T follicular helper cell (primary cell): Measurements from ENCODE around the gene BZW1.
"Not testable (repeated sequence)": the region's sequence is repeated elsewhere in the genome, so short reads cannot be mapped to it uniquely, and the experiment has no call there.

Experiments used
- DNase-seq: peaks from one replicate; pipeline ENCODE4 v3.0.0-alpha.2; 2020; ENCODE audit warnings: low read depth

BZW1 gene

DNA sequence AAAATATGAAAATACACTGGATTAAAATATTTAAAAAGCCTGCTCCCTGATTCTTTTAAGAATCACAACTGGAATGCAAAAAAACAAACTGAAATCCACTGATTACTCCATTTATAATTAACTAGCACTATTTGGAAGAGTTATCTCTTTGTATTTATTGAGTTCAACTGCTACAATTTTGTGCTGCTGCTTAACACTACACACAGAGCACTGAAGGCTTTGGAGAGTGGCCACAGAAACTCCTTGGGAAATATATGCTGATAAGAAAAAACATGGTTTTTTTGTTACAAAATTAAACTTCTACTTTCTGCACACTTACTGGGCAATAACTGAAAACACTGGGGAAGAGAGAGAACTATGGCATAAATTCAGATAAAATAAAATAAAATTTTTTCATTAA lies 19.8 kb upstream of the BZW1 start:
- DNase-seq, result no peak

DNA sequence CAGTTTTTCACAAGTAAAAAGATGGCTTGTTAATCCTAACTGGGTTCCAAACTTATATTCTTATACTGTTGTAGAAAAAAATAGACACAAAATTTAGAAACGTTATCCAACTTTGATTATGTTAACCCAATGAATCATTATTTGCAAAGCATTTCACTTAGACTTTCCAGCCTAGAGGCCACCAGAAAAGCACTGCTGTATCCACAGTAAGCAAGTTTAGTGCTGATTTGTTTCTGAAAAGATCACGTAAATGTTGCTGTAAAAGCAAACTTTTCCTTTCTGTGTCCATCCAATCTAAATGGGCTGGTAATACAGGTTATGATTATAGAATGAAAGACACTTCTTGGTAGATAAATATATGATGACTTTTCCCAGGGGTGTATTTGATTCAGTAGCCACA lies 17.6 kb upstream of the BZW1 start:
- no peak for DNase-seq

- DNase-seq, result no peak
Measured at GRCh38 chr2:200795028-200795440, 16.7 kb upstream of the BZW1 start.

GRCh38 chr2:200796561-200796960 lies 15.1 kb upstream of the BZW1 start:
- no peak for DNase-seq

GRCh38 chr2:200797242-200797770 lies 14.4 kb upstream of the BZW1 start:
- no peak for DNase-seq

DNA sequence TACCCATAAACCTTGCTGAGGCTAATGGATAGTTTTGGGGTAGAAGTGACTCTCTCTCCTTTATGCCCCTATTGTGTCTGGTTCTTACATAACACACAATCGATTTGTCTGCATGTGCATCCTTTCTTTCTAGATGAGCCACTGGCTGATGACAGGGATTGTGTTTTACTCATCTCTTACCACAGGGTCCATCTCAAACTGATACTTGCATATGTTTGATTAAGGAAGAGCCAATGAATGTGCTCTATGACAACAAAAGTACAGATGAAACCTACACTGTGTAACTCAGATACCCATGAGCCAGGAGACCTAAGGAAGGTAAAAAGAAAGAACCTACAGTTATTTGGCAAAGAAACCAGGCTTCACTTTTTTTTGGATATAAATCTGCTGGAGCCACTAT lies 13.2 kb upstream of the BZW1 start:
- no peak for DNase-seq

- DNase-seq, result no peak
Measured at GRCh38 chr2:200800458-200800857, 11.3 kb upstream of the BZW1 start.

DNA sequence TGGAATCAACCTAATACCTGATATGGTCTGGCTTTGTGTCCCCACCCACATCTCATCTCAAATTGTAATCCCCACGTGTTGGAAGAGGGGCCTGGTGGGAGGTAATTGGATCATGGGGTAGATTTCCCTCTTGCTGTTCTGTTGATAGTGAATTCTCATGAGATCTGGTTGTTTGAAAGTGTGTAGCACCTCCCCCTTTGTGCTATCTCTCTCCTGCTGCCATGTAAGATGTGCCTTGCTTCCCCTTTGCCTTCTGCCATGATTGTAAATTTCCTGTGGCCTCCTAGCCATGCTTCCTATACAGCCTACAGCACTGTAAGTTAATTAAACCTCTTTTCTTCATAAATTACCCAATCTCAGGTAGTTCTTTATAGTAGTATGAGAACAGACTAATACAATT lies 10.3 kb upstream of the BZW1 start:
- not testable (repeated sequence) for DNase-seq

DNA sequence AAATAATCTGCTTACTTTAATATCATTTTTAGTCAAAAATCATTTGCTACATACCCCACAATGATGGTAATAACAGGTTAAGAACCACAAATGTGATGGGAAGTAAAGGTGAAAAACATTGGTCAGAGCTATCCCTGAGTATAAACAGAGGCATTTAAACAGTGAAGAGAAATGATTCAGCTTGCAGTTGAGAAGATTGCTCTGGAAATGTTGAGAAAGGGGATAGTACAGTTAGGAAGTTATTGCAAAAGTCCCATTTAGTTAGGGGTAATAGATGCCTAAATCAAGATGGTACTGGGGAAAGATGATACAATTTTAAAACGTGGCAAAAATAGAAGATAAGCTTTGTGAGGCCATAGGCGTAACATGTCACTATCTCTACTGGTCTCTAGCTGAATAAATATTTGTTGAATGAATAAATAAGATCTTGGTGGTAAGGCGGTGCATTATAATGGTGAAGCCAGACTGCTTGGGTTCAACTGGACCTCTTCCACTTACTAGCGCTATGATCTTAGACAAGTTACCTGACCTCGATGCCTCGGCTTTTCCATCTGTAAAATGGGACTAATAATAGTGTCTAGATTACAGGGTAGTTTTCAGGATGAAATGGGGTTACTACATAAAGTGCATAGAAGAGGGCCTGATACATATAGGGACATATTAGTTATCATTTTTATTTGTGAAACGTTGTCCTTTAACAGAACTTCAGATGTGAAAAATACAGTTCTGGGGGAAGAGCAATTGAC lies 2.0 kb upstream of the BZW1 start:
- DNase-seq, result no peak

- no peak for DNase-seq
Measured at GRCh38 chr2:200810252-200810997, 1.3 kb upstream of the BZW1 start.

DNA sequence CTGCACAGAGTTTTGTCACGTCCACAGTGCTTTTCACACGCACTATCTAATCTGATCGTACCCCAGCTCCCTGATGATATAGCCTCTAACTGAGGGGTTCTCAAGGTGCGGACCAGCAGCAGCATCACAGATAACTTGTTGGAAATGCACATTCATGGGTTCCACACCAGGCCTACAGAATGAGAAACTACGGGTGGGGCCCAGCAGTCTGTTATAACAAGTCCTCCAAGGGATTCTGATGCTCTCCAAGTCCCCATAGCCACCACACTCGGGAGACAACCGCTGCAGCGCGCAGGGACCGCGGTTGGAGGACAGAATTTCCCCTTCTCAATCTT lies 745 bp upstream of the BZW1 start:
- DNase-seq, result no peak

GRCh38 chr2:200812122-200813022 lies 662 bp downstream of the BZW1 start:
- peak; percentile 32 for DNase-seq

DNA sequence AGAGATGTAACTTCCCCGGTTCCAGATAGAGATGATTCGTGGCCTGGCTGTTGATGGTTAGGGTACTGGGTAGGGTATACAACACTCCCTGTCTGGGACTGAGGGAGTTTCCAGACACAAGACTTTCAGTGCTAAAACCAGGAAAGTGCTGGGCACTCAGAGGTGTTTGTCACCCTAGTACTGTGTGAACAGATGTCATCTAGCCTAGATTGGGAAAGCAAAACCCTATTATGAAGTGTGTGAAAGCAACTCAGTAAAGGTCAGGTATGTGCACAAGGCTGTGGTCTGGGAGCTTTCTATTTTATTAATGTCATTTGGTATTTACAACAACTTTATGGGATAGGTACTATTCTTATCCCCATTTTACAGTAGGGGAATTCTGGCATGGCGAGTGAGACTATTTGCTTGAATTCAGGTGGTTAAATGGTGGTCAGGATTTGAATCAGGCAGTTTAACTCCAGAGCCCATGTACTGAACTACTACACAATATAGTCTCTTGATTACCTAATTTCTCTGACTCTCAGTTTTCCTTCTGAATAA lies 2.6 kb downstream of the BZW1 start:
- DNase-seq, result no peak

- no peak for DNase-seq
Measured at GRCh38 chr2:200814917-200815316, 3.2 kb downstream of the BZW1 start.

DNA sequence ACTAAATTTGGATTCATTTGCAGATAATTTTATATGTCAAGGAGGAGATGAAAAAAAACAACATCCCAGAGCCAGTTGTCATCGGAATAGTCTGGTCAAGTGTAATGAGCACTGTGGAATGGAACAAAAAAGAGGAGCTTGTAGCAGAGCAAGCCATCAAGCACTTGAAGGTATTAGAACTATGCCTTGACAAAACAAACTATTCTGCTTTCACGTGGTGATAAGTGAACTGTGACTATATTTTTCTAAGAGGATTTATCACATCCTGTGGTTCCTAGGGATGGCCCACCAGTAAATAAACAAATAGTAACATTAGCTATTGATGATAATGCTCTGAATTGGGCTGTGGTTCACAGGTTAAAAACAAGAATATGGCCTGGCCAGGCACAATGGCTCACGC lies 7.0 kb downstream of the BZW1 start:
- not testable (repeated sequence) for DNase-seq

- no peak for DNase-seq
Measured at GRCh38 chr2:200820573-200821234, 9.0 kb downstream of the BZW1 start.

DNA sequence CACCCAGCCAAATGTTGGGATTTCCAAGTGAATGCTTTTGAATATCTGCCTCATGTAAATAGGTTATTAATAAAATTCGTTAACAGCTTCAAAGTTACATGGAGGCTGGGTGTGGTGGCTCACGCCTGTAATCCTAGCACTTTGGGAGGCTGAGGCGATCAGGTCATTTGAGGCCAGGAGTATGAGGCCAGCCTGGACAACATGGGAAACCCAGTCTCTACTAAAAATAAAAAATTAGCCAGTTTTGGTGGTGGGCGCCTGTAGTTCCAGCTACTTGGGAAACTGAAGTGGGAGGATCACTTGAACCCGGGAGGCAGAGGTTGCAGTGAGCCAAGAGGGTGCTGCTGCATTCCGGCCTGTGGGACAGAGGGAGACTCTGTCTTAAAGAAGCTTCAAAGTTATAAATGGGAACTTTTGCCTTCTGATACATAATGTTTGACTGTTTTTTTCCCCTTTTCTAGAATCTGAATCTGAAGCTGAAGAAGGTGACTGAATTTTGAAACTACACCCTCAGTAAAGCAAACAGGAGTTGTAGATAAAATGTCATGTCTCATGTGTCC lies 10.1 kb downstream of the BZW1 start:
- no peak for DNase-seq

DNA sequence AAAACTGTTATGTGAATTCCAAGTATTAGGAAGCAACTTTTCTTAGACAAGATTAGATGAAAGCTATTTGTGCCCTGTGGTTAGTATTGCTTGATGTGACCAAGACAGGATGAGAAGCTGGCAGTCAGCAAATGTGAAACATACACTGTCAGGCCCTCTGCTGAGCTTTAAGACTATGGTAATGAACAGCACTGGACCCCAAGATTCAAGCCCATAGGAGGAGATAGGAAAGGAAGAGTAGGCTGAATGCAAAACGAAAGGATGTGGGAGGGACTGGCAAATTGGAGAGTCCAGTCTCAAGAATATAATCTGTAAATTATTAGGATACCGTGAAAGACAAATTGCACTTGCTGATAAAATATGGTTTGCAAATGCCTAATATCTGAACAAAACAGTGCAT lies 16.4 kb downstream of the BZW1 start:
- no peak for DNase-seq

DNA sequence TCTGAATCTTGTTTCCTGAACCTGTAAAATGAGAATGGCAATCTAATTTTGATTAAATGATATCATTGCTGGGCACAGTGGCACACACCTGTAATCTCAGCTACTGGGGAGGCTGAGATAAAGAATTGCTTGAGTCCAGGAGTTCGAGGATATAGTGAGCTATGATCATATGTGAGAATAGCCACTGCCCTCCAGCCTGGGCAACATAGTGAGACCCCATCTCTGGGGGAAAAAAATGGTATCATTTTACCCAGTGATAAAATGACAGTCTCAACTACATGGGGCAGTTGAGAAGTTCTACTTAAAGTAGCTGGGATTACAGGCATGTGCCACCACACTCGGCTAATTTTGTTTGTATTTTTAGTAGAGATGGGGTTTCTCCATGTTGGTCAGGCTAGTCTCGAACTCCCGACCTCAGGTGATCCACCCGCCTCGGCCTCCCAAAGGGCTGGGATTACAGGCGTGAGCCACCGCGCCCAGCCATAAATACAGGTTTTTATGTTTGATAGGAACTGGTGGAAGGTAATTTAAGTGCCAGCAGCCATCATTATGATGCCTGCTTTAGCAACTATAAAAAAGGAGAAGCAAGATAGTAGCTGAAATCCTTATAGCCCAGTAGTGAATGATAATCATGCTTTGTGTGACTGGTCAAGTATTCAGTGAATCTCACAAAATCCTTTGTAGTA lies 17.0 kb downstream of the BZW1 start:
- no peak for DNase-seq

DNA sequence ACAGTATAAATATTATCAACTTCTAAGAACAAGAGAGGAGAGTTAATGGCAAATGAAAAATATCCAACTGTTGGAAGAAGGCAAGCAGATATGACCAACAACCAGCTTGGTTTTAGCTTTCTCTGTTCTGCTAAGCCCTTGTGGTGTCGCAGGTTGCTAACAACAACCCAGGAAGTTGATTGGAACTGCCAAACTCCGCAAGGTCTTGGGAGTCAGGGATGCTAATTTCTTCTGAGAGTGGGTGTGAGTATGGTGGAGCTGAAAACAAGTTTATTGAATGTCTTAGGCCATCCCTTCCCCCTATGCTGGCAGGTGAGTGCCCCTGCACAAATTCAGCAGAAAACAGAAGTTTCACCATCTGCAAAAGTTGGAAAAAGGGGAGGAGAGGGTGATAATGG lies 17.5 kb downstream of the BZW1 start:
- DNase-seq, result no peak

DNA sequence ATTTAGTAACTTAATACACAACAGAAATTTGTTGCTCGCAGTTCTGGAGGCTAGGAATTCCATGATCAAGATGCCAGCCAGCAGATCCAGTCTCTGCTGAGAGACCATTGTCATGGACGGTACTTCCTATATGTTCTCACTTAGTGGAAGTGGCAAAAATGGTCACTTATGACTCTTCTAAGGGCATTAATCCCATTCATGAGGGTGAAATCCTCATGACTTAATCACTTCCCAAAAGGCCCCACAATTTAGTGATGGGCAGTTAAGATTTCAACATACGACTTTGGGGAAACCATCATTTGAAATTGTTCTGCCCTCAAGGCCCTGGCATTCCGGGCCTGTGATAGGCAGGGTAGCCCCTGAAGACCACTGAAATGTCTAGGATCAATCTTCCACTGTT lies 23.0 kb downstream of the BZW1 start:
- no peak for DNase-seq
